GM19099 (cell line): ENCODE data around the gene SLC27A5.
A peak's percentile ranks its signal among the peaks of the same experiment; 100 is the strongest.

ENCODE experiments used
- POLR2A ChIP-seq: IDR thresholded peaks from 3 replicates; pipeline ENCODE4 v1.6.1; 2011; ENCODE audit warnings: low read depth; ENCODE audit not compliant: insufficient read length; ENCODE audit errors: extremely low read depth

SLC27A5 gene

GRCh38 chr19:58482372-58482771, 29.4 kb downstream of the SLC27A5 start:
- no peak for TF ChIP-seq POLR2A

DNA sequence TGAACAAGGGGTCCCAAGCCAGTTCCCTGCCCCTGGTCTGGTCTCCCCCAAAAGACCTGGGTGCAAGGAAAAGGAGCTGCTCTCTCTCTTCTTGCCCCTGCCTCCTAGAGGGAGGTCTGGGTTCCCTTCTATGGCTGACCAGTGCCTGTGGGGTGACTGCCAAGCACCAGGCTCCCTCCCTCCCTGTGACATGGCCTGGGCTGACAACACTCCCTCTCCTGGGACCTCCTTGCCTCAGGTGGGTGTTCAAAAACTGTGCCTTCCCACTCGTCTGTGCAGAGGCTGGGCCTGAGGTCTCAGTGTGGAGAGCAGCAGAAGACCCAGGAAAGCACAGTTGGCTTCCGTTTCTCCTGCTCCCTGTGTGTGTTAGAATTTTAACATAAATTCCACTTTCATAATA, 31.0 kb downstream of the SLC27A5 start:
- TF ChIP-seq POLR2A, result no peak

DNA sequence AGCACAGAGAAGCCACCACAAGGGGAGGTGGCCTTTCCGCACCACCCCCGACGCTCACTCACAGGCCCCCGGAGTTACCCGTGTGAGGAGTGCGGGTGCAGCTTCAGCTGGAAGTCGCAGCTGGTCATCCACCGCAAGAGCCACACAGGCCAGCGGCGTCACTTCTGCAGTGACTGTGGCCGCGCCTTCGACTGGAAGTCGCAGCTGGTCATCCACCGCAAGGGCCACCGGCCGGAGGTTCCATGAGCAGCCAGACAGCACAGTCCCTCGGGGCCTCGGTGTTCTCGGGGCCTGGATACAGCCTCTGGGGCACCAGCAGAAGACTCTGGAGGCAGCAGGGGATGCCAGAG, 31.3 kb downstream of the SLC27A5 start:
- no peak for TF ChIP-seq POLR2A

- no peak for TF ChIP-seq POLR2A
Observed at GRCh38 chr19:58479736-58480480, 31.9 kb downstream of the SLC27A5 start.

GRCh38 chr19:58479303-58479702, 32.5 kb downstream of the SLC27A5 start:
- no peak for TF ChIP-seq POLR2A

GRCh38 chr19:58477871-58478270, 33.9 kb downstream of the SLC27A5 start:
- TF ChIP-seq POLR2A, result no peak

DNA sequence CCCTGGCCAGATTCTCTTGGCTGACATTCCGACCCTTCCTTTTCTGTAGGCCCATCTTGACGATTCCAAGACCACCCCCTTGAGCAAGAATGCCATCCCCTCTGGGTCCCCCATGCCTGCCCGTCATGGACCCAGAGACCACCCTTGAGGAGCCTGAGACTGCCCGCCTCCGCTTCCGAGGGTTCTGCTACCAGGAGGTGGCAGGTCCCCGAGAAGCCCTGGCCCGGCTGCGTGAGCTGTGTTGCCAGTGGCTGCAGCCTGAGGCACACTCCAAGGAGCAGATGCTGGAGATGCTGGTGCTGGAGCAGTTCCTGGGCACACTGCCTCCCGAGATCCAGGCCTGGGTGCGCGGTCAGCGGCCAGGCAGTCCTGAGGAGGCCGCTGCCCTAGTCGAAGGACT, 34.7 kb downstream of the SLC27A5 start:
- no peak for TF ChIP-seq POLR2A

GRCh38 chr19:58476498-58477015, 35.2 kb downstream of the SLC27A5 start:
- no peak for TF ChIP-seq POLR2A

- peak; percentile 60 for TF ChIP-seq POLR2A
Observed at GRCh38 chr19:58475714-58476497, 35.9 kb downstream of the SLC27A5 start, which contains the start of gene ZNF446. Gene ZNF446 (plus strand): TSS chr19:58476352. CDS start chr19:58477219, 867 bp downstream.

DNA sequence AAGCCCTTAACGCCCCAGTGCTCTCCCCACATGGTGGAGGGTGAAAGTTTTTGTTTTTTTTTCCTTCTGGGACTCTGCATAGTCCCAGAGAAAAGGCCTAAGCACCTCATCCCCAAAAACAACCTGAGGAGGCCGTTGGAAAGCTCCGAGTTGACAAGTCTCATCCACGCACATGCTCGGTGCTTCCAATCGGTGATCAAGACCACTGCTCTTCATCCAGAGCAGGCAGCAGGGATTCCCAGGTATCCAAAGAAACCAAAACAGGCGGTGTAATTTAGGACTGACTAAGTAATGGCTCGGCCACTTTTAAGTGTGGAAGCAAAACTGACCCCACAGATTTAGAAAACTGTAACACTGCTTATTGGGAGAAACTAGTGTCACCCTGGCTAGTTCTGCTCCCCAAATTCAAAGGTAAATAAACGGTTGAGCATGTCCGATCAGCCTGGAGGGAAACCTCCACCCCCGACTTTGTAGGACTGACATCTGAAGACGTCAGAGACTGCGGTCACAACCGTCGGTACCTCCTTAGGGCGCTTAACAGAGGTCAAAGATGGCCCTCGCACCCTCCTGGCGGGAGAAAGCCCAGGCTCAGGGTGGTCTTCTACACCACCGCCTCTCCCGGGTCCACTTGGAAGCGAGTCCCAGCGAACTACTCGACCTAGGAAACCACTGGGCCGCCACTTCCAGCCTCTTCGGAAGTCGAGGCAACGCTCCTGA, 36.6 kb downstream of the SLC27A5 start:
- TF ChIP-seq POLR2A, result no peak

DNA sequence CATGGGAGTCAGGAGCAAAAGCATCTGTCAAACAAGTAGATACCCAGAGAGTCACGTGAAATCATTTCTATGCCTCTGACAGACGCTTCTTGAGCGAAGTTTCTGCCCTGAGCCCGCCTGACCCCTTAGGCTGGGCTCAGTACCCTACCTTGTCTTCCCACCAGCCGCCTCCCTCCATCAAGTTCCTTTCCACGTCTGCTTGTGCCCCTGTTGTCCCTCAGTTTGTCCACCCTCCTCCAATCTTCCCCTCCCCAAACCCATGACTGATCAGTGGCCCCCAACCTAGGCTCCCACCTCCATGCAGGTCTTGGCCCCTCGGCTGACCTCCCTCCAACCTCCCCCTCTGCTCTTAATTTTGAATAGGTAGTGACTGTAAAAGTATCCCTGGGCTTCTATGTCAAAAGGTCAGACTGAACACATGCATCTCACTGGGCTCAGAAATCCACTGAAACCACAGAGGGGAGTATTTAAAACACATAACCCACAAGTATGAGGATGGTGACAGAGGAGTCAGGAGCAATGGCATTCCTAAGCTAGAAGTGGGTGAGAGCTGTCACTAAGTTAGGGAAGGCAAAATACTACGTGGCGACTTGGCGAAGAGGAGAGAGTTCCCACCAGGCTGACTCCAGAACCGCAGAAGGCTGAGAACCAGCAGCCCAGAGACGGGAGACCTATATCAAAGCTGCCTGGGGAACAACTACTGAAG, 37.3 kb downstream of the SLC27A5 start:
- TF ChIP-seq POLR2A, result no peak

- TF ChIP-seq POLR2A, result no peak
Observed at GRCh38 chr19:58473775-58474174, 38.0 kb downstream of the SLC27A5 start.

- TF ChIP-seq POLR2A, result no peak
Observed at GRCh38 chr19:58471736-58472135, 40.1 kb downstream of the SLC27A5 start.

DNA sequence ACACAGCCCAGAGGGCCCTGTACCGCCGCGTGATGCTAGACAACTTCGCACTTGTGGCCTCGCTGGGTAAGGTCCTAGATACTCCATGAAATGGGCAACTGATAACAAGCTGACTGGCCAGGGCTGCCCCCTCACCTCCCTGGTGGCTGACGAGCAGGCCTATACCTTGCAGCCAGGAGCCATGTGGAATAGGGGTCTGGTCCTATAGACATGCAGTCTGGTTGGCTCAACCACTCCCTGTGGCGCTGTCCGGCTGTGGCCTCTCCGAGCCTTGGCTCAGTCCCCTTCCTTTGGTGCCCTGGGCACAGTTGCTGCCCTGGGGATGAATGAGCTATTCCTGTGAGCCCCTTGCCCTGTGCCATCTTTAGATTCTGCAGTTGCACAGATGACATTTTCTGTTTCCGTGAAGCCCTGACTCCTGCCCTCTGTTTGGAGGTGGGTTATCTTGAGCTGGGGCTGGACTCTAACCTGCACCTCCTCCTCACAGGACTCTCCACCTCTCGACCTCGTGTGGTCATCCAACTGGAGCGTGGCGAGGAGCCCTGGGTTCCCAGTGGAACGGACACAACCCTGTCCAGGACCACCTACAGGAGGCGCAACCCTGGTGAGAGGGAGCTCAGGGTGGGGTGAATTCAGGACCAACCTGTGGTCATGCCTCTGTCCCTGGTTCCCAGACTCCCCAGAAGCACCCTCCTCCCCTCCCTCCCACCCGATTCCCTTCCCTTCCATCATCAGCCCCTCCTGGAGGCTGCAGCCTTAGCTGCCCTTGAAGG, 42.4 kb downstream of the SLC27A5 start:
- no peak for TF ChIP-seq POLR2A
